GM19328 (cell line): ENCODE measurements around the gene POLR2A.
"Not testable (repeated sequence)": the region's sequence is repeated elsewhere in the genome, so short reads cannot be mapped to it uniquely, and the experiment has no call there.

Experiments used
- ATAC-seq: cut with Tn5 transposase; IDR thresholded peaks from one replicate; pipeline ENCODE4 v1.9.1; 2021; ENCODE audit warnings: mild to moderate bottlenecking, moderate library complexity; ENCODE audit not compliant: unreplicated experiment

The POLR2A gene

DNA sequence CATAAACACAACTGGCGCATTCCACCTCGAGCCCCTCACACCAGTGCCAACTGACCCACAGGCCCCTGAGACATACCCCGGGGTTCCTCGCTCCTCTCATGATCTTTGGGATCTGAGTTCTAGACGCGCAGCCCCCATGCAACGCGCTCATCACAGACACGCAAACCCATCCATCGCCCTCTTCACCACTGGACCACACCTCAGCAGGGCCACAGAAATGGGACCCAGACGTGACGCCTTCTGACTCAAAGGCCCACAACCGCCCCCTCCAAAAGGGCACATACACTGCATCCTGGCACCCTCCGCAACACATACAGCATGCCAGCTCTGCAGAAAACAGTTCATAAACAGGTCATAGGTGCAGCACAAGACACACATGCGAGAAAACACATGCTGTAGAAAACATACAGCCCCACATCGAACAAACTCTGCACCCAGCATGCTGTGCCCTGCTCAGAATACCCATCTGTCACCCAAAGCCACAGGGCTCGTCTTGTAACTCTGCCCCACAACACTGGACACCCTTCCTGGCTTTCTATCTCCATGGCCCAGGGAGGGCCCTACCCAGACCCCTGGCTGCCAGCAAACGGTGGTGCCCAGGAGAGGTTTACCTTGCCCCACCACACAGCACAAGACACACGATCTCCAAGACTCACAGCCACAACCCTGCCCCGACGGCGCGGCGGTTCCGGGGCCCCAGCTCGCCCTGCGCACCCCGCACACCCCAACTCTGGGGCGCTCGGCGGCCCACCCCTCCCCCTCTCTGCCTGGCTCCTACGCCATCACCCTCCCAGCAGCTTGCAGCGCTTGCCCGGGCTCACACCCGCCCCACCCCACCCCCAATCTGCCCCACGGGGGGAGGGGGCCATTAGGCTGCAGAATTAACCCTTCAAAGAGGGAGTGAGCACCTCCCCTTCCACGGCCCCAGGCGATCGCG is 5.6 kb upstream of the POLR2A start:
- no peak for ATAC-seq

DNA sequence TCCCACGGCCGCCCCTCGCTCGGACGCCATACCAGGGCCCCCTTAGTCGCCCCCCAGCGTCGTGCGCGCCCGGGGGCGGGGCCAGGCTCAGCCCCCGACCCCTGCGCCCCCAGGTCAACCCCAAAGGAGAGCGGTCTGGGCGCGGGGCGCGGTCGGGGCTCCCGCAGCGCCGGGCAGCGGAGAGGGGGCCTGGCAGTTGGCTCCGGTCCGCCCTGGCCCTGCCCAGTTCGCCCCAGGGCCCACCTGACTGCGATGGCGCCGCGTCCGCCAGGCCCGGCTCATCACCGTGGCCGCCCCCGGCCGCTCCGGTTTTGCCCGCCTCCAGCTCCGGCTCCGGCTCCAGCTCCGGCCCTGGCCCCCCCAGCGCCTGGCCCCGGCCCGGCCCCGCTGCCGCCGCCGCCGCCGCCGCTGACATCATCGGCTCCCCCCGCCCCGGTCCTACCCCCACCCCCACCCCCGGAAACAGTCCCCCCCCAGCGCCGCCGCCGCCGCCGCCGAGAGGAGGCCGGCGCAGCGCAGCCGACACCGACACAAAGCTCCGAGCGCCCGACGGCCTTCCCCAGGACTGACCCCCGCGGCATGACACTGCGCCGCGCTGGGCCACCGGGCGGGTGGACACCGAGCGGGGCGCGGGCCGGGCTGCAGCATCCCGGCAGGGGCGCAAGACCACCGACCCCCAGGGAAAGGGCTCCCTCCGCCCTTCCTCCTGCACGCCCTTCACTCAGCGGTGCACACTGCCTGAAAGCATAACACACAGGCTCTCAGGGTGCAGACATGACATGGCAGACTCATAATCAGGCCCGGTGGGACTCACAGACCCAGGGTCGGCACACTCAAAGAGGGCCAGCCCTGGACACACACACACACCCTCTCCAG is 4.7 kb upstream of the POLR2A start, which contains the start of gene ZBTB4:
TSS of gene ZBTB4 (minus strand) at position 419 of the 876 bp plus-strand sequence. CDS start 12,830 bp downstream, outside the sequence.
- ATAC-seq = no peak

DNA sequence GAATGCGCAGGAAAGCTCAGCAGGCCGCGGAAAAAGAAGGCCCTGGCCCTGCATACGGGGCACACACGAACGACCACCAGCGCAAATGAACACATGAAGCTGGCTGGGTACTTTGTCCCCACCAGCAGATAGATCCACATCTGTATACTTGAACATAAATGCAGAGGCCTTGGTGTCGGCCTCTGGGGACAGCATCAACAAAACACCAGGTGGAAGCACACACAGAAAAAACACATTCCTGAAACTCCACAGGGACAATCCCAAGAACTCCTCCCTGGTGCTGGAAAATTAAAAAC is 4.1 kb upstream of the POLR2A start:
- ATAC-seq = no peak

DNA sequence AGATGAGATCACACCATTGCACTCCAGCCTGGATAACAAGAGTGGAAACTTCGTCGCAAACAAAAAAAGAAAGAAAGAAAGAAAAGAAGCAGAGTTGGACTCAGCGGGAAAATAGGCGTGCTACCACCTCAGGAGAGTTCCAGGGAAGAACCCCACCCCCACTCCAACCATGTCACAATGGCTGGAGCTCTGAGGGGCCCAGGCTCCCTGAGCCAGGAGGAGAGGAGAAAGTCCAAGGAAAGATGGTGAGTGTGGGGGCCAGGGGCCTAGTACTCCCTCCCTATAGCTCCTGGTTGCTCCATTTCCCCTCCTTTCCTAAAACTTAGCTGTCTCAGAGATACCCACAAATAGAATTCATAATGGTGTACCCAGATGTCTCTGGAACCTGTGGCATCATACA is 2.9 kb upstream of the POLR2A start, which contains the start of gene SLC35G6:
TSS of gene SLC35G6 (plus strand) at position 172 of the 400 bp plus-strand sequence. CDS start at position 243, 71 bp downstream.
- ATAC-seq = not testable (repeated sequence)

DNA sequence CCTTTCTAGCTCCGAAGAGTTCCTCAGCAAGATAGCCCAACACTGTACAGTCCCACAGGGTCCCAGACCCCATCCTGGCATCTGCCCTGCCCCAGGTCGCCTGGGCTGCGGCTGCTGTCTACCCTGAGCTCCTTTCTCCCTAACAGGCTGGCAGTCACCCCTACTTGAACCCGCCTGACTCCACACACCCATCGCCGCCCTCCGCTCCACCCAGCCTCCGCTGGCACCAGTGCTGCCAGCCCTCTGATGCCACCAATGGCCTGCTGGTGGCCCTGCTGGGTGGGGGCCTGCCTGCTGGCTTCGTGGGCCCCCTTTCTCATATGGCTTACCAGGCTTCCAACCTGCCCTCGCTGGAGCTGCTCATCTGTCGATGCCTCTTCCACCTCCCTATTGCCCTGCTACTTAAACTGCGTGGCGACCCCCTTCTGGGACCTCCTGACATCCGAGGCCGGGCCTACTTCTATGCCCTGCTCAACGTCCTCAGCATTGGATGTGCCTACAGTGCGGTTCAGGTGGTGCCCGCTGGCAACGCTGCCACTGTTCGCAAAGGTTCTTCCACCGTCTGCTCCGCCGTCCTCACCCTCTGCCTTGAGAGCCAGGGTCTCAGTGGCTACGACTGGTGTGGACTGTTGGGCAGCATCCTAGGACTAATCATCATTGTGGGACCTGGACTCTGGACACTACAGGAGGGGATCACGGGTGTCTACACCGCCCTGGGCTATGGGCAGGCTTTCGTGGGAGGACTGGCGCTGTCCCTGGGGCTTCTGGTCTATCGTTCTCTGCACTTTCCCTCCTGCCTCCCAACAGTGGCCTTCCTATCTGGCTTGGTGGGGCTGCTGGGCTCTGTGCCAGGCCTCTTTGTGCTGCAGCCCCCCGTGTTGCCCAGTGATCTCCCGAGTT is 2.1 kb upstream of the POLR2A start:
- ATAC-seq = not testable (repeated sequence)

DNA sequence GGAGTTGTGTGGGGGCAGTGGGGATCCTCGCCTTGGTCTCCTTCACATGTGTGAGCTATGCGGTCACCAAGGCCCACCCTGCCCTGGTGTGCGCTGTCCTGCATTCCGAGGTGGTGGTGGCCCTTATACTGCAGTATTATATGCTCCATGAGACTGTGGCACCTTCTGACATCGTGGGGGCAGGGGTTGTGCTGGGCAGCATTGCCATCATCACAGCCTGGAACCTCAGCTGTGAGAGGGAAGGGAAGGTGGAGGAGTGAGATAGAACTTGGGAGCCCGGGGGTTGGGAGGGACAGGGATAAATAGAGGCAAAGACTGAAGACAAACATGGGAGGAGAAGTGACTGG is 1.5 kb upstream of the POLR2A start:
- ATAC-seq = not testable (repeated sequence)

DNA sequence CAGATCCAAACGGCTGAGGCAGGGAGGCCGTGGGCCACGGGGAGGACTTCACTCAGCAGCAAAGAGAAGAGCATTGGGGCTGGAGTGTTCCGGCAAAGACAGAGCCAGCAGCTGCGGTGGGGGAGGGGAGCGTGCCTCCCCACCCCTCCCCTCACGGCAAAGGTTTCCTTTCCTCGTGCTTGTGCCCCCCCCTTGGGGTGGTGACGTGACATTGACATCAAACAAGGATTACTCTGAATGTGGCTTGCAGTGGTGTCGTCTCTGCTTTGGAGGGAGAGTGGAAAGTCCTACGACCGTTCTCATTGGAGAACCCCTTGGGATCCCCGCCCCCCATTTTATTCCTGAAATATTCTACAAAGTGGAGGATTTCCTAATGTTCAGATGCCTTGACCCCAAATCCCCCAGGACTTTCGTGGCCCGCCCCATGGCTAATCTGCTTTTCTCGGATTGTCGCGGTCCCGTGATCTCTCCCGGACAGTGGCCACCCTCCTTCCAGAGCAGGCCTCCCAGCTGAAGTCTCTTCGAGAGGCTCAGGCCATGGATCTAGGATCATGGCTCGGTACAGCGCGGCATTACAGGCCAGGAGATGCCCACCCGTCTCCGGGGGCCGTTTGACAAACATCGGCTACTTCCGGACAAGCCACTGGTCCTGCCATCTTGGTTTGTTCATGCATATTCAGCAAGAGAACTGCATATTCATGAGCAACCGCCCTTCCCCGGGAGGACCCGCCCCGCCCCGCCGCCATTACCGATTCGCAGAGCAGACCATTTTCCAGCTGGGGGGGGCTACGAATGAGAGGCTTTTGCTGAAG is 705 bp upstream of the POLR2A start:
- ATAC-seq = peak; percentile 34

DNA sequence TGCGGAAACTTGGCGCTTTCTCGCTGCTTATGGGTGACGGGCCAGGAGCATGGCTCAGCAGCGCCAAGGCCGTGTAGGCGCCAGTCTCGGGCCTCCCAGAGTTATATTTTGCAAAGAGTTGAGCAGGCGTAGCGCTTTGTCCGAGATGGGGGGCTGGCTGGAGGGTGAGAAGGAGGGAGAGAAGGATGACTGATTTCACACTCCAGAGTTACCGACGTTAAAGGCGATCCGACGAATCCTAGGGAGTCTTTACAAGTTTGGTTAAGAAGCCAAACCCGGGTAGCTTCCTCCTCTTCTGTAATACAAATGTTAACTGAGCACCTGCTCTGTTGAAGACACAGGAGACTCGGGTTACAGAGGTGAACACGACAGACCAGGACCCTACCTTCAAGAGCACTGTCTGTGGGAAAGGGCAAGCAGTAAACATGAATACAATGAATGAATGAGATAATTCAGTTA is 782 bp downstream of the POLR2A start:
- no peak for ATAC-seq

DNA sequence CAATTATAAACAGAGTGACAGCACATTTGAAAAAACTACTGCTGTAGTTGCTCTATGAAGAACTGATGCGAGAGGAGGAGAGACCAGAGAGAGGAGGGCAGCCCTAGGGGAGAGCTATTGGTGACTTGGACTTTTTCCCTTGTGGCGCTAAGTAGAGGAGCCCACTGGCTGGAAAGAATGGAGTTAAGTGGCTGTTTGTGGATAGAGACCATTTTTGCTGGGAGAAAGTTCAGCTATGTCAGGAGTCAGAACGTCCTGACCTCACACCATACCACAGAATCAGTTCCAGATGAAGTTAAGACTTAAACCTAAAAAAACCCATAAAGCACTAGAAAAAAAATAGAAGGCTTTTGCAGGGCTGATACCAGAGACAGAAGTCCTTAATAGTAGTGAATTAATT is 2.0 kb downstream of the POLR2A start:
- no peak for ATAC-seq

DNA sequence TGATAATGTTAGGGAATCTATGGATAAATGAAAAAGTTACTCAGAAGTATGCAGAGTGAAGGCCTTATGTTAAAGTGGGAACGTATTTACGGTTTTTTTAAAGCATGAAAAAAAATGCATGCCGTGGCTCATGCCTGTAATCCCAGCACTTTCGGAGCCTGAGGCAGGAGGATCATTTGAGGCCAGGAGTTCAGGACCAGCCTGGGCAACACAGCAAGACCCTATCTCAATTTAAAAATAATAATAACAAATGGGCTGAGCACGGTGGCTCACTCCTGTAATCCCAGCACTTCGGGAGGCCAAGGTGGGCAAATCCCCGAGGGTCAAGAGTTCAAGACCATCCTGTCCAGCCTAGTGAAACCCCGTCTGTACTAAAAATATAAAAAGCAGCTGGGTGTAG is 6.0 kb downstream of the POLR2A start:
- ATAC-seq = no peak

DNA sequence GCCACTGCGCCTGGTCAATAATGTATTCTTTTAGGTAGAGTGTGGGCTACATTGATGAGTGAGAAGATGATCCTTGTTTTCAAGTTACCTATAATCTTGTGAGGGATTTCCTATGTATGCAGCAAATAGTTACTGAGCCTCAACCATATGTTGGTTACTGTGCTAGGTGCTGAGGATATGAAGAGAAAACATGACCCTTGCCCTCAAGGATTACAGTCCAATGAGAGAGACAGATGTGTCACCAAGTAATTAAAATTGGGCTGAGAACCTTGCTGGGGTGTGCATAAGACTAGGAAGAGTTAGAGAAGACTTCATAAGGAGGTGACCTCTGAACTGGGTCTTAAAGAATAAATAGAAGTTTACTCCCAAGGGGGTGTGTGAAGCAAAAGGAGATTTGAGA is 7.4 kb downstream of the POLR2A start:
- ATAC-seq = no peak

DNA sequence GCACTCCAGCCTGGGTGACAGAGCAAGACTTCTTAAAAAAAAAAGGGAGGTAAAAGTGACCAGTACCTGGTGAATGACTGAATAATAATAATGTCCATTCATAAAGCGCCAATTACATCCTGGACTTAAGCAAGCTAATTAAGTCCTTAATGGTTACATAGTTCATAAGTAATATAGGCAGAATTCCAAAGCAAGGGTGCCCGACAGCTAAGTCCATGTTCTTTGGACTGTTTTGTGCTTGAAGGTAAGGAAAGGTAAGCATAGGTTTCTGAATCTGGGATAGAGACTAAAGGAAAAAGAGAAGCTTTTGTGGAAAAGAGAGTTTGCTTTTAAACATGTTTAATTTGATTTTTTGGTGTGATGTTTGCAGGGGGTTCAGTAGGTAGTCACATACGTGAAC is 9.8 kb downstream of the POLR2A start:
- ATAC-seq = no peak

DNA sequence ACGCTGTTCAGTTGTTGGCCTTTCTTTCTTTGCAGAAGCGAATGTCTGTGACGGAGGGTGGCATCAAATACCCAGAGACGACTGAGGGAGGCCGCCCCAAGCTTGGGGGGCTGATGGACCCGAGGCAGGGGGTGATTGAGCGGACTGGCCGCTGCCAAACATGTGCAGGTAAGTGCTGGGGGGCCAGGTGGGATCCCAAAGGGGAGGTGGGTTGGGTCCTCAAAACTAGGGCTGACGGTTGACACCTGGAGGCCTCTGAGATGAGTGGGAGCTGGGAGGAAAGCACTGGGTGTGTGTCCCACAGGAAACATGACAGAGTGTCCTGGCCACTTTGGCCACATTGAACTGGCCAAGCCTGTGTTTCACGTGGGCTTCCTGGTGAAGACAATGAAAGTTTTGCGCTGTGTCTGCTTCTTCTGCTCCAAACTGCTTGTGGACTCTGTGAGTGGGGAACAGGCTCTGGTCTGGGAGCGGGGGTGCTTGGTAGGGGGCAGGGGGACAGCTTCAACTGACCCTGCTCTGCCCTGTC is 11.8 kb downstream of the POLR2A start:
- no peak for ATAC-seq

DNA sequence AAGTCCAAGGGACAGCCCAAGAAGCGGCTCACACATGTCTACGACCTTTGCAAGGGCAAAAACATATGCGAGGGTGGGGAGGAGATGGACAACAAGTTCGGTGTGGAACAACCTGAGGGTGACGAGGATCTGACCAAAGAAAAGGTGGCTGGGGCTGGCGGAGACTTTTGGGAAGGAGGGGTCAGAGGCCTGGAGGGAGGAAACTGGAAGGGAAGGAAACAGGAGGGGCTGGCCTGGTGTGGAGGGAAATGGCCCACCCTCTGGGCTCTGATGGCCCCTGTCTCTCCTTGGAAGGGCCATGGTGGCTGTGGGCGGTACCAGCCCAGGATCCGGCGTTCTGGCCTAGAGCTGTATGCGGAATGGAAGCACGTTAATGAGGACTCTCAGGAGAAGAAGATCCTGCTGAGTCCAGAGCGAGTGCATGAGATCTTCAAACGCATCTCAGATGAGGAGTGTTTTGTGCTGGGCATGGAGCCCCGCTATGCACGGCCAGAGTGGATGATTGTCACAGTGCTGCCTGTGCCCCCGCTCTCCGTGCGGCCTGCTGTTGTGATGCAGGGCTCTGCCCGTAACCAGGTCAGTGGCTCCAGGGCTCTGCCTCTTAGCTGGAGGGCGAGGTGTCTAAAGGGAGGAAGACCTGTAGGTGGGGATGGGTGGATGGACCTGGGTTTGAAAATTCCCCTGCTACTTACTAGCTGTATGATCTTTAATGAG is 12.5 kb downstream of the POLR2A start:
- ATAC-seq = no peak

DNA sequence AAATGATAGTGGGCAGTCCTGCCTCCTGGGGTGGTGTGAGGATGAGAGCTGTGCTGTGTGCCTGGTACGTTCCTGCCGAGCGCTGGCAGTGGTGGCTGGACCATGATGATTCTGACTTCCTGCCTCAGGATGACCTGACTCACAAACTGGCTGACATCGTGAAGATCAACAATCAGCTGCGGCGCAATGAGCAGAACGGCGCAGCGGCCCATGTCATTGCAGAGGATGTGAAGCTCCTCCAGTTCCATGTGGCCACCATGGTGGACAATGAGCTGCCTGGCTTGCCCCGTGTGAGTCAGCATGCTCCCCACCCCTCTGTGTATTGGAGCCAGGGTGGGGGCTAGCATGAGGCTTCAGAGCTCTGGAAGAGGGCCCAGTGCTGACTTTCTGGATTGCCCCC is 13.1 kb downstream of the POLR2A start:
- no peak for ATAC-seq

DNA sequence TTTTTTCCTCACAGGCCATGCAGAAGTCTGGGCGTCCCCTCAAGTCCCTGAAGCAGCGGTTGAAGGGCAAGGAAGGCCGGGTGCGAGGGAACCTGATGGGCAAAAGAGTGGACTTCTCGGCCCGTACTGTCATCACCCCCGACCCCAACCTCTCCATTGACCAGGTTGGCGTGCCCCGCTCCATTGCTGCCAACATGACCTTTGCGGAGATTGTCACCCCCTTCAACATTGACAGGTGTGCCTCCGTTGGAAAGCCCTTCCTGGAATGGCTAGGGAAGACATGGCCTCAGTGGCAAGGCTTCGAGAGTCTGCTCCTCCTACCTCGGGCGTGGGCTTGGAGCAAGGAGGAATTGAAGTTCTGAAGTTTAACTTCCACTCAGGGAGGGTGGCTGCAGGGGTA is 13.5 kb downstream of the POLR2A start:
- ATAC-seq = no peak

DNA sequence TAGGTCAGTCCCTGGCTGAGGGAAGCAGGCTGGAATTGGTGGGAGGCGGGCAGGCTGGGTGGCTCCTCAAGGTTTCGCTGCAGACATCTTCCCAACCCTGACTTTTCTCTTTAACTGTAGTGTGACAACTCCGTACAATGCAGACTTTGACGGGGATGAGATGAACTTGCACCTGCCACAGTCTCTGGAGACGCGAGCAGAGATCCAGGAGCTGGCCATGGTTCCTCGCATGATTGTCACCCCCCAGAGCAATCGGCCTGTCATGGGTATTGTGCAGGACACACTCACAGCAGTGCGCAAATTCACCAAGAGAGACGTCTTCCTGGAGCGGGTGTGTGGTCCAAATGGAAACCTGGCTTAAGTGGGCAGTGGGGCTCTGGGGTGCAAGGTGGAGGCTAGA is 15.0 kb downstream of the POLR2A start:
- ATAC-seq = no peak

DNA sequence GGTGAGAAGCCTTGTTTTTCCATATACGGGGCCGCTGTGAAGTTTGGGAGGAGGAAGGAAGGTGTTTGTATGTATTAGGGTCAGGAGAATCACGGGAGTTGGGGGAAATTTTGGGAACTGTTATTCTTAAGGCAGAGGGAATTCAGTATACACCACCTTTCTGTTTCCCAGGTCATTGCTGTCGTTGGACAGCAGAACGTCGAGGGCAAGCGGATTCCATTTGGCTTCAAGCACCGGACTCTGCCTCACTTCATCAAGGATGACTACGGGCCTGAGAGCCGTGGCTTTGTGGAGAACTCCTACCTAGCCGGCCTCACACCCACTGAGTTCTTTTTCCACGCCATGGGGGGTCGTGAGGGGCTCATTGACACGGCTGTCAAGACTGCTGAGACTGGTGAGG is 17.6 kb downstream of the POLR2A start:
- no peak for ATAC-seq
